HFFc6 (cell line): Measurements from ENCODE around the gene TDO2. TPM values are rescaled to one million over a fixed set of nuclear protein-coding genes. Genes with fewer than 3 reads are reported as not detected.

Source experiments
- DNase-seq: peaks from one replicate; pipeline ENCODE4 v3.0.0-alpha.2; 2018
- H3K27ac Mint-ChIP-seq: 2 replicates; pipeline ENCODE4 v1.8.0; 2020; ENCODE audit warnings: mild to moderate bottlenecking, mixed read lengths
- H3K27me3 Mint-ChIP-seq: 2 replicates; pipeline ENCODE4 v1.8.0; 2021; ENCODE audit warnings: mild to moderate bottlenecking, moderate library complexity, mixed read lengths; ENCODE audit not compliant: insufficient read depth
- H3K36me3 Mint-ChIP-seq: 2 replicates; pipeline ENCODE4 v1.8.0; 2021; ENCODE audit warnings: low read depth, mixed read lengths
- H3K4me1 Mint-ChIP-seq: 2 replicates; pipeline ENCODE4 v1.8.0; 2020; ENCODE audit warnings: low read depth, mixed read lengths
- H3K4me3 Mint-ChIP-seq: 2 replicates; pipeline ENCODE4 v1.8.0; 2020; ENCODE audit warnings: mild to moderate bottlenecking, moderate library complexity, mixed read lengths
- H3K9me3 Mint-ChIP-seq: 2 replicates; pipeline ENCODE4 v1.8.0; 2020; ENCODE audit warnings: mild to moderate bottlenecking, mixed read lengths
- CTCF ChIP-seq: fragments of 200-600 bp; sonication (generic); IDR thresholded peaks from 2 replicates; pipeline ENCODE4 v1.5.0; 2021; ENCODE audit warnings: antibody characterized with exemption, mild to moderate bottlenecking
- total RNA-seq, 6 experiments: library from RNA; stranded (reverse); fragmentation: NEBNext Ultra II Directional; extraction: Animal tissue kit (Norgen Biotek cat#: 25700); gene quantifications; 2 replicates in 1 of 6; 3 replicates in 5 of 6; pipeline ENCODE4 v1.2.3, GENCODE V29; 2021

Gene TDO2
- total RNA-seq, 6 experiments from 2014 or later, result 0.33 TPM; not detected in 5

- H3K36me3 Mint-ChIP-seq, result no peaks in the 10 kb centered on the region
- H3K9me3 Mint-ChIP-seq, result no peaks in the 10 kb centered on the region
- no peak overlapping the region for H3K27ac Mint-ChIP-seq
- no peak for DNase-seq
- no peak overlapping the region for H3K4me3 Mint-ChIP-seq
- H3K27me3 Mint-ChIP-seq, result peaks cover 10% of the 10 kb centered on the region
- no peak for TF ChIP-seq CTCF
- no peaks in the 10 kb centered on the region for H3K4me1 Mint-ChIP-seq
Measured at GRCh38 chr4:155935389-155935986, 32.0 kb downstream of the TDO2 start.

GRCh38 chr4:155941085-155941790 is 37.7 kb downstream of the TDO2 start:
- DNase-seq, result no peak
- no peaks in the 10 kb centered on the region for H3K36me3 Mint-ChIP-seq
- H3K9me3 Mint-ChIP-seq, result no peaks in the 10 kb centered on the region
- peaks cover 5% of the 10 kb centered on the region; the same call in 1 of the 2 replicates for H3K27me3 Mint-ChIP-seq
- no peak overlapping the region for H3K27ac Mint-ChIP-seq
- no peak for TF ChIP-seq CTCF
- H3K4me3 Mint-ChIP-seq, result no peak overlapping the region
- no peaks in the 10 kb centered on the region for H3K4me1 Mint-ChIP-seq

- no peak overlapping the region for H3K27ac Mint-ChIP-seq
- no peak for DNase-seq
- no peak overlapping the region for H3K4me3 Mint-ChIP-seq
- H3K36me3 Mint-ChIP-seq, result no peaks in the 10 kb centered on the region
- H3K27me3 Mint-ChIP-seq, result peaks cover 5% of the 10 kb centered on the region; the same call in 1 of the 2 replicates
- no peak for TF ChIP-seq CTCF
- no peaks in the 10 kb centered on the region for H3K4me1 Mint-ChIP-seq
- no peaks in the 10 kb centered on the region for H3K9me3 Mint-ChIP-seq
Measured at GRCh38 chr4:155941820-155942219, 38.3 kb downstream of the TDO2 start.

GRCh38 chr4:155943605-155944291 is 40.3 kb downstream of the TDO2 start:
- no peak for DNase-seq
- Mint-ChIP-seq H3K4me3 (no peak overlapping the region), H3K36me3 (no peaks in the 10 kb centered on the region), H3K27me3 (no peaks in the 10 kb centered on the region), H3K27ac (no peak overlapping the region), H3K9me3 (no peaks in the 10 kb centered on the region), H3K4me1 (no peaks in the 10 kb centered on the region)
- no peak for TF ChIP-seq CTCF

- Mint-ChIP-seq H3K4me1 (no peaks in the 10 kb centered on the region), H3K4me3 (no peak overlapping the region), H3K27ac (no peak overlapping the region), H3K36me3 (no peaks in the 10 kb centered on the region), H3K9me3 (no peaks in the 10 kb centered on the region), H3K27me3 (no peaks in the 10 kb centered on the region)
- DNase-seq, result no peak
- no peak for TF ChIP-seq CTCF
Measured at GRCh38 chr4:155944516-155944915, 41.0 kb downstream of the TDO2 start.
